ENCODE data around the gene PTPRR. TPM values are rescaled to one million over a fixed set of nuclear protein-coding genes. Genes with fewer than 3 reads are reported as not detected.

PTPRR gene
- total RNA-seq, 1 experiment from 2014 or later, result 0.46 TPM

DNA sequence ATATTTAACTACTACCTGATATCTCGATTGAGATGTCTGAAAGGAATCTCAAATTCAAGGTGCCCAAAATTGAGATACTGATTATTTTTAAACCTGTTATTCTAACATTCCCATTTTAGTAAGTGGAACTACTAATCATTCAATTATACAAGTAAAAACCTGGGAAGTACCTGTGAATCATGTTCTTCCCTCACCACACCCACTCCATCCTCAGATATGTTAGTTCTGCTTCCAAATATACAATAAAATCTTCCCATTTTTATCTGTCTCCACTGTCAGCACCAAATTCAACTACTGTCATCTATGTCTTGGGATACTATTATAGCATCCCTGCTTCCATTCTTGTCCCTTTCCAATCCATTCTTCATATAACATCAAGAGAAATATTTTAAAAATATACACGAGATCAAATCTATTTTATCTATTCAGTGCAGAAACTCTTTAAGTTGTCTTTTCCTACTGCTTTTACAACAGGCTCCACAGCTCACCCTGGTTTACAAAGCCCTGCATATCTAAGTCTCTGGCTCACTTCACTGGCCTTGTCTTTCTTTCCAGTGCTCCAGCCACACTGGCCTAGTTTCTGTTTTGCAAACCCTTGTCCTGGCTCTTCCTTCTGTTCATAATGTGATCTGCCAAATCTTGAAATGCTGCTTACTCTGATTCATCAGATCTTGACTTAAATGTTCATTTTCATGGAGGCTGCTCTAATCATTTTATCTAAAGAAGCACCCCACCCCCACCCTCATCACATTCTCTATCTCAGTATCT is 122.3 kb downstream of the PTPRR start (continued):
- TF ChIP-seq, protein P1, sequence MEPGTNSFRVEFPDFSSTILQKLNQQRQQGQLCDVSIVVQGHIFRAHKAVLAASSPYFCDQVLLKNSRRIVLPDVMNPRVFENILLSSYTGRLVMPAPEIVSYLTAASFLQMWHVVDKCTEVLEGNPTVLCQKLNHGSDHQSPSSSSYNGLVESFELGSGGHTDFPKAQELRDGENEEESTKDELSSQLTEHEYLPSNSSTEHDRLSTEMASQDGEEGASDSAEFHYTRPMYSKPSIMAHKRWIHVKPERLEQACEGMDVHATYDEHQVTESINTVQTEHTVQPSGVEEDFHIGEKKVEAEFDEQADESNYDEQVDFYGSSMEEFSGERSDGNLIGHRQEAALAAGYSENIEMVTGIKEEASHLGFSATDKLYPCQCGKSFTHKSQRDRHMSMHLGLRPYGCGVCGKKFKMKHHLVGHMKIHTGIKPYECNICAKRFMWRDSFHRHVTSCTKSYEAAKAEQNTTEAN (CRISPR knock-in tag; IDR thresholded peaks at IDR 0.05), result no peak
- TF ChIP-seq NR2C2 (CRISPR knock-in tag; IDR thresholded peaks at IDR 0.05), result no peak
- TF ChIP-seq IRF2 (CRISPR knock-in tag; IDR thresholded peaks at IDR 0.05; ENCODE audit: borderline replicate concordance, low read depth), result no peak
- TF ChIP-seq ELF4 (CRISPR knock-in tag; IDR thresholded peaks at IDR 0.05; ENCODE audit: low read depth), result no peak
- TF ChIP-seq NFE2L1 (CRISPR knock-in tag; IDR thresholded peaks at IDR 0.05), result no peak
- TF ChIP-seq SMAD3 (CRISPR knock-in tag; IDR thresholded peaks at IDR 0.05; ENCODE audit: borderline replicate concordance), result no peak
- no peak for TF ChIP-seq GTF2I (CRISPR knock-in tag; conservative IDR thresholded peaks at IDR 0.05)
- TF ChIP-seq, protein P2, sequence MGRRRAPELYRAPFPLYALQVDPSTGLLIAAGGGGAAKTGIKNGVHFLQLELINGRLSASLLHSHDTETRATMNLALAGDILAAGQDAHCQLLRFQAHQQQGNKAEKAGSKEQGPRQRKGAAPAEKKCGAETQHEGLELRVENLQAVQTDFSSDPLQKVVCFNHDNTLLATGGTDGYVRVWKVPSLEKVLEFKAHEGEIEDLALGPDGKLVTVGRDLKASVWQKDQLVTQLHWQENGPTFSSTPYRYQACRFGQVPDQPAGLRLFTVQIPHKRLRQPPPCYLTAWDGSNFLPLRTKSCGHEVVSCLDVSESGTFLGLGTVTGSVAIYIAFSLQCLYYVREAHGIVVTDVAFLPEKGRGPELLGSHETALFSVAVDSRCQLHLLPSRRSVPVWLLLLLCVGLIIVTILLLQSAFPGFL (CRISPR knock-in tag; IDR thresholded peaks at IDR 0.05; ENCODE audit: borderline replicate concordance), result no peak
- no peak for TF ChIP-seq ZNF671 (CRISPR knock-in tag; IDR thresholded peaks at IDR 0.05)
- TF ChIP-seq, protein P3, sequence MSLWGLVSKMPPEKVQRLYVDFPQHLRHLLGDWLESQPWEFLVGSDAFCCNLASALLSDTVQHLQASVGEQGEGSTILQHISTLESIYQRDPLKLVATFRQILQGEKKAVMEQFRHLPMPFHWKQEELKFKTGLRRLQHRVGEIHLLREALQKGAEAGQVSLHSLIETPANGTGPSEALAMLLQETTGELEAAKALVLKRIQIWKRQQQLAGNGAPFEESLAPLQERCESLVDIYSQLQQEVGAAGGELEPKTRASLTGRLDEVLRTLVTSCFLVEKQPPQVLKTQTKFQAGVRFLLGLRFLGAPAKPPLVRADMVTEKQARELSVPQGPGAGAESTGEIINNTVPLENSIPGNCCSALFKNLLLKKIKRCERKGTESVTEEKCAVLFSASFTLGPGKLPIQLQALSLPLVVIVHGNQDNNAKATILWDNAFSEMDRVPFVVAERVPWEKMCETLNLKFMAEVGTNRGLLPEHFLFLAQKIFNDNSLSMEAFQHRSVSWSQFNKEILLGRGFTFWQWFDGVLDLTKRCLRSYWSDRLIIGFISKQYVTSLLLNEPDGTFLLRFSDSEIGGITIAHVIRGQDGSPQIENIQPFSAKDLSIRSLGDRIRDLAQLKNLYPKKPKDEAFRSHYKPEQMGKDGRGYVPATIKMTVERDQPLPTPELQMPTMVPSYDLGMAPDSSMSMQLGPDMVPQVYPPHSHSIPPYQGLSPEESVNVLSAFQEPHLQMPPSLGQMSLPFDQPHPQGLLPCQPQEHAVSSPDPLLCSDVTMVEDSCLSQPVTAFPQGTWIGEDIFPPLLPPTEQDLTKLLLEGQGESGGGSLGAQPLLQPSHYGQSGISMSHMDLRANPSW (CRISPR knock-in tag; conservative IDR thresholded peaks at IDR 0.05; ENCODE audit: low read depth), result no peak
- TF ChIP-seq JAZF1 (CRISPR knock-in tag; IDR thresholded peaks at IDR 0.05), result no peak

DNA sequence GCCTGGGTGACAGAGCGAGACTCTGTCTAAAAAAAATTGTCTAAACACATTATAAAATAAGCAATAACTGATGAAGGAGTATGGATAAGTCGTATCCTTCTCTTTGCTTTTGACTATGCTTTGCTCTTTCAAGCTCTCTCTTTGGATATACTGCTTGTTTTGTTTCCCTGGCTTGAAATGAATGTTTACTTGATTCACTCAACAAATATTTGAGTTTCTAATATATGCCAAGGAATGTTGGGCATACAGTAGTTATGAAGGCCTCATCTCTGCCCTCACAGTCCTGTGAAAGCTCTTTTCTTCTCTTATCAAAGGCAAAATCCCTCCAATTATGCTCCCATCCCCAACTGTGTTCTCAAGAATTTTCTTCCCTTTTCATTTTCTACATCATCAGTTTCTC is 123.5 kb downstream of the PTPRR start:
- Mint-ChIP-seq H3K4me1 (peaks cover 5% of the 10 kb centered on the region), H3K9me3 (peaks cover 11% of the 10 kb centered on the region; the same call in 1 of the 2 replicates), H3K36me3 (no peaks in the 10 kb centered on the region), H3K4me3 (no peak overlapping the region), H3K27ac (no peak overlapping the region), H3K27me3 (ENCODE audit: low read depth) (no peaks in the 10 kb centered on the region)
- TF ChIP-seq, protein P4, sequence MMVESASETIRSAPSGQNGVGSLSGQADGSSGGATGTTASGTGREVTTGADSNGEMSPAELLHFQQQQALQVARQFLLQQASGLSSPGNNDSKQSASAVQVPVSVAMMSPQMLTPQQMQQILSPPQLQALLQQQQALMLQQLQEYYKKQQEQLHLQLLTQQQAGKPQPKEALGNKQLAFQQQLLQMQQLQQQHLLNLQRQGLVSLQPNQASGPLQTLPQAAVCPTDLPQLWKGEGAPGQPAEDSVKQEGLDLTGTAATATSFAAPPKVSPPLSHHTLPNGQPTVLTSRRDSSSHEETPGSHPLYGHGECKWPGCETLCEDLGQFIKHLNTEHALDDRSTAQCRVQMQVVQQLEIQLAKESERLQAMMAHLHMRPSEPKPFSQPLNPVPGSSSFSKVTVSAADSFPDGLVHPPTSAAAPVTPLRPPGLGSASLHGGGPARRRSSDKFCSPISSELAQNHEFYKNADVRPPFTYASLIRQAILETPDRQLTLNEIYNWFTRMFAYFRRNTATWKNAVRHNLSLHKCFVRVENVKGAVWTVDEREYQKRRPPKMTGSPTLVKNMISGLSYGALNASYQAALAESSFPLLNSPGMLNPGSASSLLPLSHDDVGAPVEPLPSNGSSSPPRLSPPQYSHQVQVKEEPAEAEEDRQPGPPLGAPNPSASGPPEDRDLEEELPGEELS (CRISPR knock-in tag; IDR thresholded peaks at IDR 0.05), result no peak
- ChIA-PET CTCF (no interaction called here), POLR2A (no interaction called here)
- ATAC-seq (no peak), DNase-seq (ENCODE audit: low spot score) (no peak)

DNA sequence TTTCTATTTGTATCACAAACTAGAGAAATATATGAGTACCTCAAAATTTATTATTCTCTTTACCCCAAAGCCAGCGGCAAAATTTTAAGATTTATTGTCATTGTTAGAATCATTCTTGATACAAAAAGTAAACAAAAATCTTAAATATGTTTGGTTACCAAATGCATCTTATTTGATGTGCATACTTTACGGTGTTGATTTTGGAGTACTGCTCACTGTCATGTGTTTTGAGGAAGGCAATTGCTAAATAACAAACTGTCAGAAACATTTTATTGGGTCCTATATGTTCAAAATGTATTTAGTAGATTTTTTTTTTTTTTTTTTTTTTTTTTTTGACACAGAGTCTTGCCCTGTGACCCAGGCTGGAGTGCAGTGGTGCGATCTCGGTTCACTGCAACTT is 124.9 kb downstream of the PTPRR start:
- Mint-ChIP-seq H3K4me3 (no peak overlapping the region), H3K9me3 (peaks cover 7% of the 10 kb centered on the region; the same call in 1 of the 2 replicates), H3K4me1 (no peaks in the 10 kb centered on the region), H3K27ac (no peak overlapping the region), H3K27me3 (ENCODE audit: low read depth) (no peaks in the 10 kb centered on the region), H3K36me3 (no peaks in the 10 kb centered on the region)
- ATAC-seq (no peak), DNase-seq (ENCODE audit: low spot score) (no peak)
- TF ChIP-seq, protein P1 (CRISPR knock-in tag; IDR thresholded peaks at IDR 0.05), result no peak
- TF ChIP-seq GTF2I (CRISPR knock-in tag; conservative IDR thresholded peaks at IDR 0.05), result no peak
- TF ChIP-seq ZNF416 (CRISPR knock-in tag; IDR thresholded peaks at IDR 0.05), result no peak
- TF ChIP-seq, protein P5, sequence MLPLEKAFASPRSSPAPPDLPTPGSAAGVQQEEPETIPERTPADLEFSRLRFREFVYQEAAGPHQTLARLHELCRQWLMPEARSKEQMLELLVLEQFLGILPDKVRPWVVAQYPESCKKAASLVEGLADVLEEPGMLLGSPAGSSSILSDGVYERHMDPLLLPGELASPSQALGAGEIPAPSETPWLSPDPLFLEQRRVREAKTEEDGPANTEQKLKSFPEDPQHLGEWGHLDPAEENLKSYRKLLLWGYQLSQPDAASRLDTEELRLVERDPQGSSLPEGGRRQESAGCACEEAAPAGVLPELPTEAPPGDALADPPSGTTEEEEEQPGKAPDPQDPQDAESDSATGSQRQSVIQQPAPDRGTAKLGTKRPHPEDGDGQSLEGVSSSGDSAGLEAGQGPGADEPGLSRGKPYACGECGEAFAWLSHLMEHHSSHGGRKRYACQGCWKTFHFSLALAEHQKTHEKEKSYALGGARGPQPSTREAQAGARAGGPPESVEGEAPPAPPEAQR (CRISPR knock-in tag; IDR thresholded peaks at IDR 0.05), result no peak
- no peak for TF ChIP-seq HMGA2 (CRISPR knock-in tag; IDR thresholded peaks at IDR 0.05)
- ChIA-PET POLR2A (no interaction called here), CTCF (no interaction called here)

All from WTC11 (cell line).